Measurements from ENCODE around the gene PELO.

DNA sequence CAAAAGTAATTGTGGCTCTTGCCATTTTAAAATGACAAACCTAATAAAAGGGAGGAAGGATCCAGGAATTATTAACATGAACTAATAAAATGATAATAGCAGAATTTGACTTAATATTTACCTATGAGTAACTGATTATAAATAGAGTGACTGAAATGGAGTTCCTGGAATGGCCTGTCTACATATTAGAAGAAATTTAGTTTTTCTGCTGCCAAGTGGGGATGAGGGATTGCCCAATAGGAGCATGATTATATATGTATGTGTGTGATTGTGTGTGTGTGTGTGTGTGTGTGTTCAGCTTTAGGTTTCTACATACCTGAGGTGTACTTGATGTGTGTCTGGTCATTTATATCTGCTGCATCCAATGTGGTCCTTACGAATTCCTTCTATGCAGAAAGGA lies 36.6 kb upstream of the PELO start:
- TF ChIP-seq, protein P1, sequence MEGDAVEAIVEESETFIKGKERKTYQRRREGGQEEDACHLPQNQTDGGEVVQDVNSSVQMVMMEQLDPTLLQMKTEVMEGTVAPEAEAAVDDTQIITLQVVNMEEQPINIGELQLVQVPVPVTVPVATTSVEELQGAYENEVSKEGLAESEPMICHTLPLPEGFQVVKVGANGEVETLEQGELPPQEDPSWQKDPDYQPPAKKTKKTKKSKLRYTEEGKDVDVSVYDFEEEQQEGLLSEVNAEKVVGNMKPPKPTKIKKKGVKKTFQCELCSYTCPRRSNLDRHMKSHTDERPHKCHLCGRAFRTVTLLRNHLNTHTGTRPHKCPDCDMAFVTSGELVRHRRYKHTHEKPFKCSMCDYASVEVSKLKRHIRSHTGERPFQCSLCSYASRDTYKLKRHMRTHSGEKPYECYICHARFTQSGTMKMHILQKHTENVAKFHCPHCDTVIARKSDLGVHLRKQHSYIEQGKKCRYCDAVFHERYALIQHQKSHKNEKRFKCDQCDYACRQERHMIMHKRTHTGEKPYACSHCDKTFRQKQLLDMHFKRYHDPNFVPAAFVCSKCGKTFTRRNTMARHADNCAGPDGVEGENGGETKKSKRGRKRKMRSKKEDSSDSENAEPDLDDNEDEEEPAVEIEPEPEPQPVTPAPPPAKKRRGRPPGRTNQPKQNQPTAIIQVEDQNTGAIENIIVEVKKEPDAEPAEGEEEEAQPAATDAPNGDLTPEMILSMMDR (optimal IDR thresholded peaks at IDR 0.05 in 1 of 3, IDR thresholded peaks at IDR 0.05 in 1 of 3, conservative IDR thresholded peaks at IDR 0.05 in 1 of 3; ENCODE audit: extremely low read depth in 1 of 3, insufficient read depth in 2 of 3, low read length in 3 of 3): no peak
- TF ChIP-seq EZH2 (IDR thresholded peaks at IDR 0.05; ENCODE audit: low read length): no peak
